HG03520 (cell line): ENCODE data around the gene GATAD2A.

Experiments
- ATAC-seq: cut with Tn5 transposase; IDR thresholded peaks from one replicate; pipeline ENCODE4 v1.9.1; 2021; ENCODE audit warnings: mild to moderate bottlenecking, moderate library complexity; ENCODE audit not compliant: unreplicated experiment

The GATAD2A gene

DNA sequence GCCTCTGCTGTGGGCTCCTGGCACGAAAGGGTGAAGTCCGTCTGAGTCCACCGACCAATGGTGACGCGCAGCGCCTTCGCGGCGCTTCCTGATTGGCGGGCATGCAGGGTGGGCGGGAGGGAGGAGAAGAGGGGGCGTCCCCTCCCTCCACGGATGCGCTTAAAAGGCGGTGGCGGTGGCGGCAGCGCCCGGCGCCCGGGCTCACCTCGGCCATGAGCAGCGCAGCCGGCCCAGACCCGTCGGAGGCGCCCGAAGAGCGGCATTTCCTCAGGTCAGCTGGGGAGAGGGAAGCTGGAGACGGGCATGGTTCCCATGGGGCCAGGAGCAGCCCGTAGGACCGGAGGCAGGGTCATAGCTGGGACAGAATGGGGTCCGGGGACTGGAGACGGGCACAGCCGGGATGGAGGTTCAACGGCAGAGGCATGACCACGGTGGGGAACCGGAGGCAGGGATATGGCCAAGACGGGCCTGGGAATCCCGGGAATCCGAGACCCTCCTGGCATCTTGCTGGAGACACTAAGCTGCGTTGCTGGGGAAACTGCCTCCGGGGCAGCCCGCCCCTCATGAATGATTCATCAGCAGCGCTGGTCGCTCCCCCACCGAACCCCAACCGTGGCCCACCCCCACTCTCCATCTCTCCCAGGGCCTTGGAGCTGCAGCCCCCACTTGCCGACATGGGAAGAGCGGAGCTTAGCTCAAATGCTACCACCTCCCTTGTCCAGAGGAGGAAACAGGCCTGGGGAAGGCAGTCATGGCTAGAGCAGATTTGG, 123.4 kb downstream of the GATAD2A start, which contains the start of gene YJEFN3:
Gene YJEFN3, plus strand, starts transcription at position 191 of the 770 bp plus-strand sequence. Its CDS starts 22 bp downstream, at position 213.
- ATAC-seq, result no peak

DNA sequence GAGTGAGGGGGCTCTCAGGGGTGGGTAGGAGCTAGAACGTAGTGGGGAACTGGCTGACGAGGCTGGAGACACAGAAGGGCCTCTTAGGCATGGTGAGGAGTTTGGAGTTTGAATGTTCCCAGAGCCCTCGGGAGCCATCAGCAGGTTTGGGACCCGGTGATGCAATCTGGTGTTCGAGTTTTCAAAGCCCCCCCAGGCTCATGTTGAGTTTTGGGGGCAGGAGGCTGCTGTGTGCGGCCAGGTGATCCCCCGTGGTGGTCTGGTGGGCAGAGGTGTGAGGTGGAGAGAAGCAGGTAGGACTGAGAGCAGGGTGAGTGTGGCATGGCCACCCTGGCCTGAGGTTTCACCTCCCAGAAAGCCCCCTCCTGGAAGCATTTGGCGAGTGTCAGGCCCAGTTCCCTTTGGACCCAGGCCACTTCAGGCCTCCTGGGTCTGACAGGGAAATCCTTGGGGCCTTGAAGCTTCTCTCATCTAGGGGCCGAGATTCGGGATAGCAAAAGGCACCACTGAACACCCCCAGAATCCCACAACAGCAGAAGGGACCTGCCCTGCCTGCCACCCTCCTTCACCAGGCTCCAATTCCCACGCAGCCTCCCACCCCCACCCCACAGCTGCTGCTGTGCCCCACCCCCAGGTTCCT, 124.4 kb downstream of the GATAD2A start:
- no peak for ATAC-seq

DNA sequence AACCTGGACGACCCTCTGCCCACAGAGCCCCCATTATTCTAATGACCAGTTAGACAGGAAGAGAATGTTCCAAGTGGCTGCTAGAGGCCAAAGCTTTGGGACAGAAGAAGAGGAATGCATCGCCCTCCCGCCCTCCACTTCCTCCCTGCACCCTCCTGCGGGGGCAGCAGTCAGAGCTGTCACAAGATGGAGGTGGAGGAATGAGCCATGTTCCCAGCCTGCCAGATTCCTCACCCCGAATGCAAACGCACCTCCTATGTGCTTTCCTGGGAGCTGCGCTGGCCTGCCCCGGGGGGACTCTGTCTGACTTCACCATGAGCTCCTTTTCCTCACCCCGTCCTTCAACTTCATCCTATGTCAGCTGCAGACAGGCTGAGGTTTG, 124.9 kb downstream of the GATAD2A start:
- no peak for ATAC-seq

DNA sequence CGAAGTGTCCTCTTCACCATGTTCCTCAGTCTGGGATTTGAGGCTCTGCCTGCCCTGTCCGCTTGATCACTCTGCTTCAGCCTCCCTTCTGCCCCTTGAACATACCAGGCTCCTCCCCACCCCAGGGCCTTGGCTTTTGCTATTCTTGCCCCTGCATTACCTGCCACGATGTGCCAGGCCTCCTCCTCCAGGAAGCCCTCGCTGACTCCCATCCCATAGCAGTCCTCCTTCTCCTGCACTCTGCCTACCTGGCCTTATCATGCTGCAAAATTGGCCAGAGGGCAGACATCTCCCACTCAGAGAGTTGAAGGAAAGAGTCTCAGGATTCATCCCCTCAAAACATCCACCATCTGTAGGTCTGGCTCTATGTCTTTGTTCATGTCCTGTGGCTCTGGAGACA, 125.4 kb downstream of the GATAD2A start:
- no peak for ATAC-seq

DNA sequence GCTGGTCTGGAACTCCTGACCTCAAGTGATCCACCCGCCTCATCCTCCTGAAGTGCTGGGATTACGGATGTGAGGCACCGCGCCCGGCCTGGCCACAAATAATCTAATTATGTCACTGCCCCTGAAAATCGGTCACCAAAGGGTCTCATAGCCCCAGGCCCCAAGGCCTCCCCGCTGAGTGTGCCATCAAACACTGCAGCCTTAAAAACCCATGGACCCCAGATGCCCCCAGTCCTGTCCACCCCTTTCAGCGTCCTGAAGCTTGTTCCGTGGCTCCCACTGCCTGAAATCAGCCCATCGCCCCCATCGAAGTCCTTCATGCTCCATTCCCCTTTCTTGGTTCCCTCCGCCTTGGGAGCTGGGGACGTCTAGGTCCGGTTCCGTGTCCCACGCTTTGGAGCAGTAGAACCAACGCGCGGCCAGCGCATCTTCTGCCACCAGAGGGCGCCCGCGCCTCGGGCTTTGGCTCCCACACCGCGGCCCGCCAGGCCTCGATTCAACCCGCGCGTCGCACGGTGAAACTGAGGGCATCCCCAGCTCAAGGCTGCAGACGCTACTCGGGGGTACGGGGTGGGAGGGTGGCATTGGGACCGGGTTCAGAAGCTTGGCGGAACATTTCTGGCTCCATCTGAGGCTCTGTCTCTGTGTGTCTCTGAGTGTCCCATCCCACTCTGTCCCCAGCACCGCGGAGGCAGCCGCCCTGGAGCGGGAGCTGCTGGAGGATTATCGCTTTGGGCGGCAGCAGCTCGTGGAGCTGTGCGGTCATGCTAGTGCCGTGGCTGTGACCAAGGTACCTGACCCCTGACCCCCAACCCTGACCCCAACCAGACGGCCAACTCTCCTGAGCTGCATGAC, 126.7 kb downstream of the GATAD2A start:
- ATAC-seq, result no peak

DNA sequence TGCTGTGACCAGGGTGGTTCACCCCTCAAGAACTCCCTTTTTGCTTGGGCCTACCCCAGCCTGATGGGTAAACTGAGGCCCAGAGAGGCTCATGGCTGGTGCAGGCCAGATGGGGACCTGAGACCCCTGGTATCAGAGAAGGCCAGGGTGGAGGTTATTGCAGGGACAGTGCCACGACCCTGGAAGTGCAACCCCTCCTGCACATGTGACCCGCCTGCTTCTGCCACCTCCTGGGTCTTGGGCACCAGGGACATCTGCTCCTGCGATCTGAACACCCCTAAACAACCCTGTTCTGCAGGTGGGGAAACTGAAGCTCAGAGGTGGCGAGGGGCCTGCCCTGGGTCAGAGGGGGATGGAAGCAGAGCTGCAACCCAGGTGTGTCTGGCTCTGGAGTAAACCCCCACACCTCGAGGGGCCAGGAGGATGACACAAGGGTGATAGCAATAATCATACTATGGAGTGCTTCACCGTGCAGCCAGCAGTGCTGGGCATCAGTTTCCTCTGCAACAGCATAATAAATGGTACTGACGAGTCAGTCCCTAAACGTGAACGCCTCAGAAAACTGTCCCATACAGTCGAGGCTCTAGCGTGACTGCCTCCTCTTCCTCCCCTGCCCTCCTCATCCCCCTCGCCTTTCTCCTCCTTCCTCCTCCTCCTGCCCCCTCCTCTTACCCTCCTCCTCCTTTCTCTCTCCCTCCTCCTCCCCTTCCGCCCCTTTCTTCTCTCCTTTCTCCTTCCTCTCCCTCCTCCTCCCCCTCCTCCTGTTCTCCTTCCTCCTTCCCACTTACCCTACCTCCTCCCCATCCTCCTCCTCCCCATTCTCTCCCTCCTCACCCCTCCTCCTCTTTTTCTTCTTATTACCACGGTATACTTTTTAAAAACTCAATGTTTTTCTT, 127.6 kb downstream of the GATAD2A start:
- ATAC-seq, result no peak

DNA sequence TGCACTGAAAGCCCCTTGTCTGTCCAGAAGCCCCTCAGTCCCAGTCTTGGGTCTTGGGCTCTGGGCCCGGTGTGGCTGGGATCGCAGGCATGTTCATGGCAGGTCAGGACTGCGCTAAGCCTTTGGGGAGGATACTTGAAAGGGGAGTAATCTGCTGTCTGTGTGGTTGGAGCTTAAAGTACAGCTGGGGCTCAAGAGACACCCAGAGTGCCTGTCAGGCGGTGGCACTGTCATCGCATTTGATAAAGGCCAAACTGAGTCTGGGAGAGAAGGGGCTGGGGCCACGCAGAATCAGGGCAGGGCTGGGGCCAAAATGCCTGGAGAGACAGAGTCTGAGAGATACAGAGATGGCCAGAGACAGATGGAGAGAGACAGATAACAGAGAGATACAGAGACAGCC, 128.4 kb downstream of the GATAD2A start:
- no peak for ATAC-seq

DNA sequence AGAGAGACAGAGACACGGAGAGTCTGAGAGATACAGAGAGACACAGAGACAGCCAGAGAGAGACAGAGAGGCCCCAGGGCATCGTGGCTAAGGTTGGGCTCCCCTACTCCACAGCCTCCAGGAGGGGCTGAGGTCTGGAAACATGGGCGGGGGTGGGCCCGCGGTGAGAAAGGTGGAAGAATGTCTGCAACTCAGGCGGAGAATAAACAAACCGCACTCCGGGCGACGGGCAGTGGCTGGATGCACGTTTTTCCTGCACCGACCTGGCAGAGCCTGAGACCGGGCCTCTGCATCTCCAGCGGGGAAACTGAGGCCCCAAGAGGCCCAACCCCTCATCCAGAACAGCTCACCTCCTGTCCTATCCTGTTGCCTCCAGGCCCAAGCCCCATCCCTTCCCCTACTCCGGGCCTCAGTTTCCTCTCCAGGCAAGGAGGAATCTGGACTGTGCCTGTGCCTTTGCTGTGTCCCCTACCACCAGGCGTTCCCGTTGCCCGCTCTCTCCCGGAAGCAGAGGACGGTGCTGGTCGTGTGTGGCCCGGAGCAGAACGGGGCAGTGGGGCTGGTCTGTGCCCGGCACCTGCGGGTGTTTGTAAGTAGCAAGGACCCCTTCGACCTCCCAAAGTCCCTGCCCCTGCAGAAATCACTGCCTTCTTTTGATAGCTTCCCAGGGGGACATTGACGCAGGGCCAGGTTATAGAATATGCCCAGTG, 129.2 kb downstream of the GATAD2A start:
- ATAC-seq, result no peak

DNA sequence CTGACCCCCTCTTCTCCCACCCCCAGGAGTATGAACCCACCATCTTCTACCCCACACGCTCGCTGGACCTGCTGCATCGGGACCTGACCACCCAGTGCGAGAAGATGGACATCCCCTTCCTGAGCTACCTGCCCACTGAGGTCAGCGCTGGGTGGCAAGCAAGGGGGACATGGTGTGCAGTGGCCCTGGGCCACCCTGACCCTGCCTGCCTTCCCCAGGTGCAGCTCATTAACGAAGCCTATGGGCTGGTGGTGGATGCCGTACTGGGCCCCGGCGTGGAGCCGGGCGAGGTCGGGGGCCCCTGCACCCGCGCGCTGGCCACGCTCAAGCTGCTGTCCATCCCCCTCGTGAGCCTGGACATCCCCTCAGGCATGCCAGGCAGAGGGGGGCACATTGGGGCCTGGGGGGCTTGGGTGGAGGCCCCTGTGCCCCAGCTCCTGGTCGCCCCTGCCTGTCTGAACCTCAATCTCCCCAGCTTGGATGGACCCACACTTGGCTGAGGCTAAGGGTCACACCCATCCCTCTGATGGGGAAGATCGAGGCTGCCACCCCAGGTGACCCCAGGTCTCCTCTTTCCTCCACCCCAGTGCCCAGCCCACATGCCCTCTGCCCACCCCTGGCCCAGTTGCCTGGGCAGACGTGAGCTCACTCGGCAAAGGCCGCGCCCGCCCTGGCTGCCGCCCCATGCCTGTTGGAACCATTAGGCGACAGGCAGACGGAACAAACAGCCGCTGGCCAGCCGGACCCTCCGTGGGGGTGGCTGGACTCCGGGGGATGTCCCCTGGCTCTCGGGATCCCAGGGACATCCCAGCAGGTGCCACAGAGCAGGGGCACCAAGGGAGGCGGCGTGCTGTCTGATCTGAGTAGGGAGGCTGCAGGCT, 130.1 kb downstream of the GATAD2A start:
- no peak for ATAC-seq

DNA sequence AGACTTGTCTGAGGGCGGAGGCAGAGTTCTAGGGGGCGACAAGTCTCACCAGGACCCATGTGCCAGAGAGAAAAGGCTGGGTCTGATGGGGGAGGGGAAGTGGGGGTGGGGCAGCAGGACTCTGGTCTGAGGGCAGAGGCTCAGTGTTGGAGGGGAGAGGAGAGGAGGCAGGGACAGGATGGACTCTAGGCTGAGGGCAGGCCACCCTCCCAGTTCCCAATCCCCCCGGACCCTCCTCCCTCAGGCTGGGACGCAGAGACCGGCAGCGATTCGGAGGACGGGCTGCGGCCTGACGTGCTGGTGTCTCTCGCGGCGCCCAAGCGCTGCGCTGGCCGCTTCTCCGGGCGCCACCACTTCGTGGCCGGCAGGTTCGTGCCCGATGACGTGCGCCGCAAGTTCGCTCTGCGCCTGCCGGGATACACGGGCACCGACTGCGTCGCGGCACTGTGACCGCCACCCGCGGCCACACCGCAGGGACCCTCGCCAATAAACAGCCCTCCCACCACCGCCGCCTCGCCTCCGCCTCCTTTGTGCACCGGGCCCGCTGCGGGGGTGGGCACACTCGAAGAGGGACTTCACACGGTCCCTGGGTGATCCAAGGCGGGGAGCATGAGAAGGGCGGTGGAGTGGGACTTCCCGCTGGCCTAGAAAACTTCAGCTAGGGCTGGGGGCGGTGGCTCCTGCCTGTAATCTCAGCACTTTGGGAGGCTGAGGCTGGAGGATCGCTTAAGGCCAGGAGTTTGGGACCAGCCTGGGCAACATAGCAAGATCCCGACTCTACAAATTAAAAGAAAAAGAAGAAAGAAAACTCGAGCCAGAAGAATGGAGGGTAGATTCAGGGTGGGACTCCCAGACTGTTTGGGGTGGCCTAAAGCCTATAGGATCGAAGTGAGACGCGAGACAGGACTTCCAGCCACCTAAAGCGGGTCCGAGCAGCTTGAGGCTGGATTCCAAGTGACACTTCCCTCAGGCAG, 131.9 kb downstream of the GATAD2A start:
- ATAC-seq, result no peak

DNA sequence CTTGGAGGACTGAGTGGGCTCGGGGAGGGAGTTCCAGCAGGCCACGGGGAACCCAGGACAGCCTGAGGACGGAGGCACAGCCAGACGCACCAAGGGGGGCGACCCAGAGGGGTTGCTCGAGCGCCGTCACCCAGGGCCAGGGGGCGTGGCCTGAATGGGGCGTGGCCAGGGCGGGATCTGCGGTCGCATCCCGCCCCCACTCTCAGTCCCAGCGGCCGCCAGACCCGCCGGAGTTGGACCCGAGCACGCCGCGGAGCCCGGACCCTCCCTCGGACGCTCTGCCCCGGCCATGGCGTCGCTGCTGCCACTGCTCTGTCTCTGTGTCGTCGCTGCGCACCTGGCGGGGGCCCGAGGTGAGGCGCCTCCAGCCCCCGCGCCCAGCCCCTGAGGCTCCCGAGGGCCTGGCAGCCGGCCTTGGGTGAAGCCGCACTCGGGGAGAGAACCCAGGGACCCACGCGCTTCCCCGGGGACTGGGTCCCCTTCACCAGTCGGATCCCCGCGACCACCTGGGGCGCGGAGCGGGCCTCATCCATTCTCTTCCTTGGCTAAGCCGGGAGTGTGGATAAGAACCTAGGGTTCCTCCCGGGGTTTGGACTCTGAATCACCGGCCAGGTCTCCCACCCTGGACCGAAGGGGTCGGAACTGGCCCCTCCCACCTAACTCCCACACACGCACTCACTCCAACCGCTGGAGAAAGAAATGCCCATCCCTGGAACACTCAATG, 132.7 kb downstream of the GATAD2A start, which contains the start of gene CILP2:
Gene CILP2, plus strand, starts transcription at position 205 of the 724 bp plus-strand sequence. Its CDS starts 85 bp downstream, at position 290.
- no peak for ATAC-seq

DNA sequence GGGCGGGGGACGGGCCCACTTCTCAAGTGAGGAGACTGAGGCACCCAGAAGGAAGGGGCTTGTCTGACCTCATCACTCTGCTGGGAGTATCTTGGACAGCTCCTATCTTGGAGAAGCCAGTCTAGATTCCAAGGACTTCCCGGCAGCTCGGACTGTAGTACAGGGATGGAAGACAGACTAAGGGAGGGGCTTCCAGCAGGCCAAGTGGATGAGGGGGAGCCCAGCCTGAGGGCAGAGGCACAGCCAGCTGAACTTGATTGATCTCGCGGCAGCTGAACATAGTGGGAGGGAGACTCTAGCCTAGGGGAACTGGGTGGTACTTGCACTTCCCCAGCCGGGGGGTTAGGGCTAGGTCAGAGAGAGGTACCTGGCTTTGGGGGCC, 133.3 kb downstream of the GATAD2A start:
- ATAC-seq, result no peak

DNA sequence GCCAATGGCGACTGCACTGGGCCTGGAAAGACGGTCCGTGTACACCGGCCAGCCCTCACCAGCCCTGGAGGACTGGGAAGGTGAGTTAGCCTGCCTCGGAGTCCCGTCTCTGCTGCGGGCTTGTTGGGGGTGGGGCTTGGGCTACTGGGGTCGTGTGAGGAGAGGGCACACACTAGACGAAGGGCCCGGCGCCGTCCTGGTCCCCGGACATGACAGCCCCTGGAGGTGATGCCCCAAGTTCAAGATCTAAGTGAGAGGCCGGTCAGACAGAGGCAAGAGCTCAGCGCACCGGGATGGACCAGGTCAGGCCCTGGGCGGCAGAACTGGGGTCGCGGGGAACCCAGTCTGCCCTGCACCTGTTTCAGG, 134.2 kb downstream of the GATAD2A start:
- no peak for ATAC-seq

DNA sequence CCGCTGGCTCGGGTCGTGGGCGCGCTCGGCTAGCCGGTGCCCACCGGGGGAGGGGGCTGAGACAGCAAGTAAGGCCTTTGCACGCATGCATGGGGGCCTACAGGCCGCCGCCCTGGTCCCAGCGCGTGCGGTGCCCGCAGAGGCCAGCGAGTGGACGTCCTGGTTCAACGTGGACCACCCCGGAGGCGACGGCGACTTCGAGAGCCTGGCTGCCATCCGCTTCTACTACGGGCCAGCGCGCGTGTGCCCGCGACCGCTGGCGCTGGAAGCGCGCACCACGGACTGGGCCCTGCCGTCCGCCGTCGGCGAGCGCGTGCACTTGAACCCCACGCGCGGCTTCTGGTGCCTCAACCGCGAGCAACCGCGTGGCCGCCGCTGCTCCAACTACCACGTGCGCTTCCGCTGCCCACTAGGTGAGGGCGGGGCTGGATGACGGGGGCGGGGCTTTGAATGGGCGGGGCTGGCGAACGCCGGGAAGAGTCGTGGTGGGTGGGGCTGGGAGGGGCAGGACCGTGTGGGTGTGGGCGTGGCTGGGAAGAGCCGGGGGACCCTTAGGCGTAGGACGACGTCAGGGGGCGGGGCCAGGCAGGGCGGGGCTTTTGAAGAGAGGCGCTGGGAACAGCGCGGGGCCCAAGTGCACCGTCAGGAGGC, 134.7 kb downstream of the GATAD2A start:
- no peak for ATAC-seq

DNA sequence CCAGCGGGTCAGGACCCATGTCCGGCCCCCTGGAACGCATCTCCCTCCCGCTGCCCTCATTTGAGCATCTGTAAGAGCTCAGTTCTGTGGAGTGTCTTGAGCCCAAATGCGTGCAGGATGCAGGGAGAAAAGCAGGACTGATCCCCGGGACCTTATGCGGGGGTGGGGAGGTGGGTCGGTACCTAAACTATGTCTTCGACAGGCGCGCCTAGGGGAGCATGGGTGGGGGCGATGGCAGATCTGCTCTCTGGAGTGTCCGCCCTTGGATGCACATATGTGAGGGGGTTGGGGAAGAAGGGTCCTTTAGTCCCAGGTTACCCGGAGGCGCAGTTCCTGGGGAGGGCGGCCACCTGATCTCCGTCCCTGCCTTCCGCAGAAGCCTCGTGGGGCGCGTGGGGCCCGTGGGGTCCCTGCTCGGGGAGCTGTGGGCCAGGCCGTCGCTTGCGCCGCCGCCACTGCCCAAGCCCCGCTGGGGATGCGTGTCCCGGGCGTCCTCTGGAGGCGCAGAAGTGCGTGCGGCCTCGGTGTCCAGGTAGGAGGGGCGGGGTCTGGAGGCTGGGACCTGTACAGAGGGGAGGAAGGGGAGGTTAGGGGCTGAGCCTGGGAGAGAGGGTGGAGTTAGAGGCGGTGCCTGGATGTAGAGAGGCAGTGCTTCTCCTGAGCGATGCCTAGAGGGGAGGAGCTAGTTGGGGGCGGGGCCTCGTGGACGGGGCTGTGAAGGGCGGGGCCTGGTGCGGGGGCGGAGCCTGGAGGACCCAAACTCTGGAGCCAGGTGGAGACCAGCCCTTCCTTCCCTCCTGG, 135.4 kb downstream of the GATAD2A start:
- no peak for ATAC-seq

DNA sequence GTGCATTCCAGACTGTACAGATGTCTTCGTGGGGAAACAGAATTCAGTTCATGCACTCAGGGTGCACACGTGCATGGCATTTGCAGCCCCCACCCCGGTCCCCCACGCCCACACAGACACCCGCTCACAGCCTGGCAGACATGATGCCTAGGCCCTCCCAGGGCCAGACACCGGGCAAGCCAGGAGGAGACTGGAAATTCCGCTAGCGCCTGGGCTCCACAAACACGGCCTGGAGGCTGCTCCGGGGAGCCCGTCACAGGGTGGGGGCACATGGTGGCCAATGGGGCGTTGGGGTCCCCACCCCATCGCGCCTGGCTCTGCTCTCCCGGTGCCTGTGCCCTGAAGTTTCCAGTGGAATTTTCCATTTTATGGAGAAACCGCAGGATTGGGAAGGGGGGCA, 136.1 kb downstream of the GATAD2A start:
- ATAC-seq, result no peak
